Bronchial epithelial cell (primary cell): ENCODE results near the gene ADPGK. TPM values are rescaled to one million over a fixed set of nuclear protein-coding genes. Genes with fewer than 3 reads are reported as not detected.

Experiments
- DNase-seq: peaks from one replicate; pipeline ENCODE4 v3.0.0-alpha.2; 2010; ENCODE audit warnings: low read depth
- FAIRE-seq: peaks from 2 replicates; lab custom pipeline; 2011; peaks lifted over from hg19 to GRCh38; lab: Jason Lieb, UNC
- H3K27me3 ChIP-seq: 2 replicates; pipeline ENCODE4 v1.5.1; 2011; ENCODE audit warnings: low read length; ENCODE audit not compliant: control insufficient read depth, insufficient read depth
- H3K36me3 ChIP-seq: 2 replicates; pipeline ENCODE4 v1.5.1; 2011; ENCODE audit warnings: low read length; ENCODE audit not compliant: control insufficient read depth, insufficient read depth
- H3K4me3 ChIP-seq: 2 replicates; pipeline ENCODE4 v1.5.1; 2011; ENCODE audit warnings: mild to moderate bottlenecking, low read depth, low read length, control low read depth
- total RNA-seq: library from RNA; depleted of rRNA; stranded (reverse); fragments of >200 nt; gene quantifications from 2 replicates; pipeline ENCODE4 v1.2.1, GENCODE V29; 2014
- TF ChIP-seq, protein P1 (sequence below): IDR thresholded peaks from 2 replicates; pipeline ENCODE4 v1.5.1; 2011; ENCODE audit warnings: mild to moderate bottlenecking, moderate library complexity, low read length, control low read depth, inconsistent platforms; ENCODE audit not compliant: insufficient read depth, severe bottlenecking

ADPGK gene
- total RNA-seq, 1 donor from 2014 or later: 40.5 TPM

DNA sequence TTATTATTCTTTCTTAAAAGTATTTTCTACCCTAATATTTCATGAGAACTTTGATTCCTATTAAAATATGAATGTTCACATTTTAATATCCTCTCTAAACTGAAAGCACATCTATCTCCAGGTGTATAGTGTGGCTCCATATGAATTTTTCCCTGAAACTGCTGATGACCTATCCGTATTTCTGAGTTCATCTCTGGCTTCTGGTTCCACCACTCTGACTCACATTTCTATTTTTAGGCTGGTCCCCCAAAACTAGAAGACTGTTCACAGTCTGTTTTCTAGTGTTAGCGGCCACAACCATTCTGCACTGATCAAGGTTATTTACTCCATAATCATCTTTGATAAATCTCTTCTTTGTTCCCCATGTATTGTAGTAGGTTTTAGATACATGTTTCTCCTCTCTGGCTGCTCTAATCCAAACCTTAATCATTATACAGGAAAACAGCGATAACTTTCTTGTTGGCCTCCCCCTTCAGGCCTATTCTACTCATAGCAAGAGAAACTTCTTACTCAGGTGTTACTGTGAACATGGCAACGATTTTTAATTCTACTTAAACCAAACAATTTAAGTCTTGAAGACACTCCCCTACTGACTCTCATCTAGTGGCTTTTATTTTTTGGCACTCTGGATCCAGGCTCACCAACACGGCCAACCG, 12.8 kb downstream of the ADPGK start:
- TF ChIP-seq, protein P1, sequence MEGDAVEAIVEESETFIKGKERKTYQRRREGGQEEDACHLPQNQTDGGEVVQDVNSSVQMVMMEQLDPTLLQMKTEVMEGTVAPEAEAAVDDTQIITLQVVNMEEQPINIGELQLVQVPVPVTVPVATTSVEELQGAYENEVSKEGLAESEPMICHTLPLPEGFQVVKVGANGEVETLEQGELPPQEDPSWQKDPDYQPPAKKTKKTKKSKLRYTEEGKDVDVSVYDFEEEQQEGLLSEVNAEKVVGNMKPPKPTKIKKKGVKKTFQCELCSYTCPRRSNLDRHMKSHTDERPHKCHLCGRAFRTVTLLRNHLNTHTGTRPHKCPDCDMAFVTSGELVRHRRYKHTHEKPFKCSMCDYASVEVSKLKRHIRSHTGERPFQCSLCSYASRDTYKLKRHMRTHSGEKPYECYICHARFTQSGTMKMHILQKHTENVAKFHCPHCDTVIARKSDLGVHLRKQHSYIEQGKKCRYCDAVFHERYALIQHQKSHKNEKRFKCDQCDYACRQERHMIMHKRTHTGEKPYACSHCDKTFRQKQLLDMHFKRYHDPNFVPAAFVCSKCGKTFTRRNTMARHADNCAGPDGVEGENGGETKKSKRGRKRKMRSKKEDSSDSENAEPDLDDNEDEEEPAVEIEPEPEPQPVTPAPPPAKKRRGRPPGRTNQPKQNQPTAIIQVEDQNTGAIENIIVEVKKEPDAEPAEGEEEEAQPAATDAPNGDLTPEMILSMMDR: no peak
- FAIRE-seq (no peak), DNase-seq (no peak)
- no peaks in the 10 kb centered on the region for H3K27me3 ChIP-seq
- H3K4me3 ChIP-seq: no peak overlapping the region
- H3K36me3 ChIP-seq: peaks cover 16% of the 10 kb centered on the region

DNA sequence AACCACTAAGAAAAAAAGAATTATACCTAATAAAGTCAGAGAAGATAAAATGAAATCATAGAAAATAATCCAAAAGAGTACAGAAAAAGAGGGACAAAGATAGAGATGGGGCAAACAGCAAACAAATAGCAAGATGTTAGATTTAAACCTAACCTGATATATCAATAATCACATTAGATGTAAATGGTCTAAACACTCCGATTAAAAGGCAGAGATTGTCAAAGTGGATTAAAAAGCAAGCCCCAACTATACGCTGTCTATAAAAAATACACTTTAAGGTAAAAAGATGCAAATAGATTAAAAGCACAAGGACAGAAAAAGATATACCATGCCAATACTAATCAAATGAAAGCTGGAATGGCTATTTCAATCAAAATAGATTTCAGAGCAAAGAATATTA, 16.8 kb downstream of the ADPGK start:
- TF ChIP-seq, protein P1: no peak
- H3K36me3 ChIP-seq: peaks cover 6% of the 10 kb centered on the region
- no peak for DNase-seq

DNA sequence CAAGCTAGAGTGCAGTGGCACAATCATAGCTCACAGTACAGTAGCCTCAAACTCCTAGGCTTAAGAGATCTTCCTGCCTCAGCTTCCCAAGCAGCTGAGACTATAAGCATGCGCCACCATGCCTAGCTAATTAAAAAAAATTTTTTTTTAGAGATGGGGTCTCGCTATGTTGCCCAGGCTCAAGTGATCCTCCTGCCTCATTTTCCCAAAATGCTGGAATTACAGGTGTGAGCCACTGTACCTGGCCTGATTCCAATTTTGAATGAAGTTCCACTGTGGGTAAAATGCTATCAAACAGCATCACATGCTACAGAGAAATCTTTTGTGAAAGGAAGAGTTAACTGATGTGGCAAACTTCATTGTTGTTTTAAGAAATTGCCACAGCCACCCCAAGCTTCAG, 17.5 kb downstream of the ADPGK start:
- Histone ChIP-seq H3K36me3 (peaks cover 6% of the 10 kb centered on the region), H3K27me3 (no peaks in the 10 kb centered on the region), H3K4me3 (no peak overlapping the region)
- no peak for FAIRE-seq
- TF ChIP-seq, protein P1: no peak
- DNase-seq: no peak

More for the DNA sequence above, 16.8 kb downstream of the ADPGK start:
- no peak overlapping the region for H3K4me3 ChIP-seq
- no peak for FAIRE-seq
- H3K27me3 ChIP-seq: no peaks in the 10 kb centered on the region

DNA sequence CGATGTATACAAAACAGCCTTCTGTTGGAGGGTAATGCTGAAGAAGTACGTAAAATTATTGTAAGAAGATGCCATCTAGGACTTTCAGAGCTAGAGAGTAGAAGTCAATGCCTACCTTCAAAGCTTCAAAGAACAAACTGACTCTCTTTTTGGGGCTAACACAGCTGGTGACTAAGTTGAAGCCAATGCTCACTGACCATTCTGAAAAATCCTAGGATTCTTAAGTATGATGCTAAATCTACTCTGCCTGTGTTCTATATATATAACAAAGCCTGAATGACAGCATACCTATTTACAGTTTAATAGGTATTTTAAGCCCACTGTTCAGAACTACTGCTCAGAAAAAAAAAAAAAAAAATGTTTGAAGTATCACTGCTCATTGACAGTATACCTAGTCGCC, 18.9 kb downstream of the ADPGK start:
- DNase-seq: no peak
- no peak for FAIRE-seq
- peaks cover 13% of the 10 kb centered on the region for H3K36me3 ChIP-seq

DNA sequence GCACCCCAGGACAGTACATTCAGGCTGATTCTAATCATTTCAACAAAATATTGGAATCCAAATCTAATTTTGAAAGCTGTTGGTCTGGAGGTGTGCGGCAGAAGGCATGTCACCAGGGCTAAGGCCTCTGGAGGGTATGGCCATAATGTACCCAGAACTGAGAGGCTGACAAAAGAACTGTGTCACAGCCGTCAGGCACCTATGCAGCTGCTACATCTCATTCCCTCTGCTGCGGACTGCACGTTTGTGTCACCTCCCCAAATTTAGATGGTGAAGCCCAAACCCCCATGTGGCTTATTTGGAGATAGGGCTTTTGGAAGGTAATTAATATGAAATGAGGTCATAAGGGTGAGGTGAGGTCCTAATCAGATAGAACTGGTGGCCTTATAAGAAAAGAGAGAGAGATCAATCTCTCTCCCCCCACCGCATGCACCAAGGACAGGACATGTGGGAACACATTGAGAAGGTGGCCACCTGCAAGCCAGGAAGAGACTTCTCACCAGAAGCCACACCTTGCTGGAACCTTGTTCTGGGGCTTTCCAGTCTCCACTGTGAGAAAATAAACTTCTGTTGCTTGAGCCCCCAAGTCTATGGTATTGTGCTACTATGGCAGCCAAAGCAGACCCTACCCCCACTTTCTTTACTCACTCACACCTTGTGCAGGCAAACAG, 22.8 kb downstream of the ADPGK start:
- TF ChIP-seq, protein P1: no peak
- no peaks in the 10 kb centered on the region for H3K27me3 ChIP-seq
- FAIRE-seq (no peak), DNase-seq (no peak)
- H3K36me3 ChIP-seq: peaks cover 19% of the 10 kb centered on the region
- H3K4me3 ChIP-seq: no peak overlapping the region

More for the DNA sequence above, 18.9 kb downstream of the ADPGK start:
- TF ChIP-seq, protein P1: no peak
- Histone ChIP-seq H3K4me3 (no peak overlapping the region), H3K27me3 (no peaks in the 10 kb centered on the region)
